ENCODE data around the gene HDAC8.

Gene HDAC8

DNA sequence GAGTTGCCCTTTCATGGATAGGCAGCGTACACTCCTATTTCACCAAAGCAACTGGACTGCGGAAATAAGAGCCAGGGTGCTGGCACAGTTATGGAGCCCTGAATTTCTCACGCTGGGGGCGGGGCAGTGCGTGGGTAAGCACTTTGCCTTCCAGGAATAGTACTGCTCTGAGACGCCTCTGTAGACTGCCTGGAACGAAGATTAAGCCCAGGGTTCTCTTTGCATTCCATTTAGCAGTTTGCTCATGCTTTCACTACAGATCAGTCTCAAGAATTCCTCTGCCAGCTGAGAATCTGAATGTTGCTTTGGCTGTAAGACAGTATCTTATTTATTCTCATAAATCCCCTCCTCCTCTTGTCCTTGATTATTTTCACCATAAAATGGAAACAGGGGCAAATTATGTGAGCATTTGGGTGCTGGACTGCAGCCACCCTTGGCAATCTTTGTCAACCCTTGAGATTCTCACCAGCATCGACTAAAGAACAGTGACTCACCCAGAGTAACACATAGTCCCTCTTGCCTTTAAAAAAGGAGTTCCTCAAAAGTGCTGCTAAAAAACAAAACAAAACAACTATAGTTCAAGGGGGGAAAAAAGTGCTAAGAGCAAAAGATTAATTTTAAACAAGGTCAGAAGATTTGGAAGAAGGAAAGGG lies 178.0 kb downstream of the HDAC8 start:
- H3K4me3 ChIP-seq (ENCODE audit: low read depth, low read length), result no peak overlapping the region
- TF ChIP-seq, protein P1, sequence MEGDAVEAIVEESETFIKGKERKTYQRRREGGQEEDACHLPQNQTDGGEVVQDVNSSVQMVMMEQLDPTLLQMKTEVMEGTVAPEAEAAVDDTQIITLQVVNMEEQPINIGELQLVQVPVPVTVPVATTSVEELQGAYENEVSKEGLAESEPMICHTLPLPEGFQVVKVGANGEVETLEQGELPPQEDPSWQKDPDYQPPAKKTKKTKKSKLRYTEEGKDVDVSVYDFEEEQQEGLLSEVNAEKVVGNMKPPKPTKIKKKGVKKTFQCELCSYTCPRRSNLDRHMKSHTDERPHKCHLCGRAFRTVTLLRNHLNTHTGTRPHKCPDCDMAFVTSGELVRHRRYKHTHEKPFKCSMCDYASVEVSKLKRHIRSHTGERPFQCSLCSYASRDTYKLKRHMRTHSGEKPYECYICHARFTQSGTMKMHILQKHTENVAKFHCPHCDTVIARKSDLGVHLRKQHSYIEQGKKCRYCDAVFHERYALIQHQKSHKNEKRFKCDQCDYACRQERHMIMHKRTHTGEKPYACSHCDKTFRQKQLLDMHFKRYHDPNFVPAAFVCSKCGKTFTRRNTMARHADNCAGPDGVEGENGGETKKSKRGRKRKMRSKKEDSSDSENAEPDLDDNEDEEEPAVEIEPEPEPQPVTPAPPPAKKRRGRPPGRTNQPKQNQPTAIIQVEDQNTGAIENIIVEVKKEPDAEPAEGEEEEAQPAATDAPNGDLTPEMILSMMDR (conservative IDR thresholded peaks at IDR 0.05; ENCODE audit: low read depth, low read length), result no peak
- peak; percentile 64 for DNase-seq (ENCODE audit: low read depth)

DNA sequence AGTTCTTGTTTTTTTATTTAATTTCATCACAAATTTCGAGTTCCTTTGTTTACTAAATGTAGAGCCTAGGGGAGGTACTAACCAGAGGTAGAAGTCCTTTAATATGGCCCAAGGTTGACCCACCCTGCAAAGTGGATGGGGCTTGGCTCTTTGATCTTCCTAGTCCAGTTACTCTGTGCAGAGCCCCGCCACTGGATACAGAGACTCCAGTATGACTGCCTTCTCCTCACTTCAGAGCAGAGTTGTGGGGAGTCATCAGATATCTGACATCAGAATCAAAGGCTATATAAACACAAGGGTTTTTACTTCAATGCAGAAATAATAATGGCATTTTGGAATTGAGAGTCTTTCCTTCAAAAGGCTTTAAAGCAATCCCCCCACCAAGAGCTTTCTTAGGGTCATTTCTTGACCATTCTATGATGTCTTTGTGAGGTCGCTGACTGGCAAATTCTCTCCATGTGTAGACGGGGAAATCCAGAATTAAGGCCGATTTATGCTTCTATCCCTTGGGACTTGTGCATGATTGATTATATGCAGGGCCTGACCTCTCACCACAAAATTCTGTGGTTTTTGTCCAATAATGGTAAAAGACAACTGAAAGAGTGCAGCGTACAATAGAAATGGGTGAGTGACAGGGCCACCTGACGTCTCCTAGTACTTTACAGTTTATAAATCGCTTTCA lies 178.7 kb downstream of the HDAC8 start:
- TF ChIP-seq, protein P1 (conservative IDR thresholded peaks at IDR 0.05; ENCODE audit: low read depth, low read length), result no peak
- H3K4me3 ChIP-seq (ENCODE audit: low read depth, low read length), result no peak overlapping the region
- DNase-seq (ENCODE audit: low read depth), result no peak

DNA sequence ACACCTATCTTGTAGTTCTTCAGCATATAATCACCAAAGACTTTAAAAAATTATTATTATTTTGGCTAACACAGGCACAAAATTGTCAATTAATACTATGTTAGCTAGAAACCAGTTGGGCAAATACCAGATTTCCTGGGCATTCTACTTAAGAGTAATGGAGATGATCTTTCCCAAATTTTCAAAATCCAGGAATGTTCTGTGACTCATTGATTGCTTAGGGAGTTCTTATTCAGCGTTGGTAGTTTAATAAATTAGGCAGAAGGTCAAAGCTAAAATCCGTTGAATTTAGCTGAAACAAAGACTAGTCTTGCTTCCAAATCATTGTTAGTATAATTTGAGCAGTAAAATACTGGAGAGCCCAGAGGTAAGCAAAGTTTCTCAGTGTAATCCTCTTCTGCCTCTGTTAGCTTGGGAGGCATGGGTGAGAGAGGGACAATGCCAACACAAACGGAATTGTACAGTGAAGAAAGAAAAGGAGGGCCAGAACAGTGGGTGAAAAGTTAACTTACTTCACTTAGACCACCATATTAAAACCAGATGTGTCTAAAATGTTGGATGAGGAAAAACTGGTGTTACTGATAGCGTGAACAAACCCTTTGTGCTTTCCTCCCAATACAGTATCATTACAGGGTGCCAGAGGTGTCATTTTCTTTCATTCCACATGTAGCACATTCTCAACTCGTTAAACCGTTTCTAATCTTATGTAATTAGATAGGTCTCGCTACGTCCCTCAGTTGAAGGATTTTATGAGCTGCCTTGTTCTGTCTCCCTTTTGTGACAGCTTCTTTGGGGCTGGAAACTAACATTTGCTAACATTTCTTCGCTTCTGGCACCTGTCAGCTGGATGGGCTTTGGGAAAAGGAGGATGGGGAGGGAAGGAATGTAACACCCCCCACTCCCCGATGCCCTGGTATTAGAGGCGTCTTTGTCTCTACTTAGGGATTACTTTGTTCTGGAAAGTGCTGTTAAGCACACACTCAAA lies 179.5 kb downstream of the HDAC8 start:
- TF ChIP-seq, protein P1 (conservative IDR thresholded peaks at IDR 0.05; ENCODE audit: low read depth, low read length), result no peak
- H3K4me3 ChIP-seq (ENCODE audit: low read depth, low read length), result no peak overlapping the region
- no peak for DNase-seq (ENCODE audit: low read depth)

DNA sequence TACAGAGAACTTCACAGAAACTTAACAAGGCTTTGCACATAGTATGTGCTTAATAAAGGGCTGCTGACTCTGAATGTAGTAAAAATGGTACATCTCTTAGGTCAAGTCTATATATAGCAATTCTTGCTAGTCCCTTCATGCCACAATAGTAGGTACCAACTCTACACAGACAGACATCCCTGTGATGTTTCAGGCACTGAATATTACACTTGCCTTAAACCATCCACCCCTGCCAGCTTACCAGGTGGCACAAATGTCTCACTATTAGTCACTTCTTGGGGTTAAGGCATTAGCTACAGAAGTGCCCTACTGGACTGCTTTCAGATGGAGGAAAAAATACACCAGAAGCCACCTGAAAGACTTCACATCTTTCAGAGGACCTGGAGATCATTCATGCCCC lies 180.6 kb downstream of the HDAC8 start:
- TF ChIP-seq, protein P1 (conservative IDR thresholded peaks at IDR 0.05; ENCODE audit: low read depth, low read length), result no peak
- H3K4me3 ChIP-seq (ENCODE audit: low read depth, low read length), result no peak overlapping the region
- no peak for DNase-seq (ENCODE audit: low read depth)

DNA sequence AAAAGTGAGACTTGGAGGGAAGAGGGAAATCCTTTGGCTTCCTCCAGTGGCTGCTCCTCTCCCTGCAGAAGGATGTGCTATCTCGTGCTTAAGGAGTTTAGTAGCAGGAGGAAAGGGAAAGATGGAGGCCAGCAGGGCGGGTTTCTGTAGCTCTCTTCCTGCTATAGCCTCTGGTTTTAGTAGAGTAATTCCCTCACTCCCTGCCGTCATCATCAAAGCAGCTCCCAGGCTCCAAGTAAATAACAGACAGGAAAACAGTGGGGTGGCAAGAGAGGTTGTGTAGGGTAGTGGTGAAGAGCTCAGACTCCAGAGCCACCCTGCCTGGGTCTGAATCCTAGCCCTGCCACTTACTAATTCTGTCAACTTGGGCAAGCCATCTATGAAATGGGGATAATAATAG lies 185.4 kb downstream of the HDAC8 start:
- DNase-seq (ENCODE audit: low read depth), result no peak
- no peak overlapping the region for H3K4me3 ChIP-seq (ENCODE audit: low read depth, low read length)
- TF ChIP-seq, protein P1 (conservative IDR thresholded peaks at IDR 0.05; ENCODE audit: low read depth, low read length), result no peak

DNA sequence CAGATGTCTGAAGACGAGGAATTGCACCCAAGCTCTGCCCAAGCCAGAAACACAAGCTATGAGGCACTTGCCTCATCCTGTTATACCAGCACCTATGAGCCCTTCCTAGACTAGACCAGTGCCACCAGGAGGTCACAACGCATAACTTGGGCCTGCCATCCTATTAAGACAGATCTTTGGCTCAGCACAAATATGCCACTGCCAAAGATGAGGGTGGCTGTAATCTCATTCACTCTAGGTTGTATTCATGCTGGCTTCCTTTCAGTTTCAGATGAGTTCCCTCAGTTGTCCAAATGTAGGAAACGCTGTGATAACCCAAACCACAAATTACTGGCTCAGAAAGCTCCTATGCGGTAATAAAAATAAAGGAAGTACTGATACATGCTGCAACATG lies 190.4 kb downstream of the HDAC8 start:
- DNase-seq (ENCODE audit: low read depth), result no peak
- H3K4me3 ChIP-seq (ENCODE audit: low read depth, low read length), result no peak overlapping the region
- TF ChIP-seq, protein P1 (conservative IDR thresholded peaks at IDR 0.05; ENCODE audit: low read depth, low read length), result no peak

Measured in choroid plexus epithelial cell (primary cell).